ENCODE data around the gene SDK1. TPM values are rescaled to one million over a fixed set of nuclear protein-coding genes. Genes with fewer than 3 reads are reported as not detected.
"Not testable (repeated sequence)": the region's sequence is repeated elsewhere in the genome, so short reads cannot be mapped to it uniquely, and the experiment has no call there.

Gene SDK1
- total RNA-seq, 1 donor from 2014 or later: 1.1 TPM

DNA sequence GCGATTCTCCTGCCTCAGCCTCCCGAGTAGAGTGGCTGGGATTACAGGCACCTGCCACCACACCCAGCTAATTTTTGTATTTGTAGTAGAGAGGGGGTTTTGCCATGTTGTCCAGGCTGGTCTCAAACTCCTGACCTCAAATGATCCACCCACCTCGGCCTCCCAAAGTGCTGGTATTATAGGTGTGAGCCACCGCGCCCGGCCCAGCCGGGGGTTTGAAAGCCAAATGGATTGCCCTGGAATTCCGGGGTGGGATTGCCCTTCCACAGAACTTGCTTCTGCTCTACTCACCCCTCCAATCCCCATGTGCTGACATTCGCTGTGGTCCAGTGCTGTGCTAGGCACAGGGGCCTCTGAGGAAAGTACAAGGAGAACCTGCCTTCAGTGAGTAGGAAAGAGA is 793.1 kb downstream of the SDK1 start:
- not testable (repeated sequence) for DNase-seq (ENCODE audit: low read depth, low spot score)

DNA sequence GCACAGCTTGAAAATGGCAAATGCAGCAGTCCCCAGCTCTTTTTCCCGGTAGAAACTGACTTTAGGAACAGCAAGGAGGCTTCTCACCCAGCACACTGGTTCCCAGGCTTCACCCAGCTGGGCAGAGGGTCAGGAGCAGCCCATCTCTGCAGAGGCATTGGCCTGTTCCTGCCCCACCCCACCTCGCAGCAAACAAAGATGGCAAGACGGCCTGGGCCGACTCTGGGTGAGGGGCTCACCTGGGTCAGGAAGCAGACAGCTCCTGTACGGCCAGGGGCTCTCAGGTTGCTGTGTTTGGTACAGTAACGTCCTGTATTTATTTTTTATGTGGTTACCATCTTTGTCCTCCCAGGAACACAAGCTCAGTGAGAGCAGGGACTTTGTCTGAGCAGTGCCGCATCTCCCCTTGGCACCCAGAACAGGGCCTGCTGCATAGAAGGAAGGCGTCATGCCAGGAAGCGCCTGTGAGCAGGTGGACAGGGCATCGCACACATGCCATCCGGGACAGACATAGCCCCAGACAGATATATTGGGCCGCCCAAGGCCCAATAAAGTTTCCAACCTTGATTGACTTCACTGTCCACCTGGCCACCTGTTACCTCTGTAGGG is 796.1 kb downstream of the SDK1 start:
- no peak for DNase-seq (ENCODE audit: low read depth, low spot score)

DNA sequence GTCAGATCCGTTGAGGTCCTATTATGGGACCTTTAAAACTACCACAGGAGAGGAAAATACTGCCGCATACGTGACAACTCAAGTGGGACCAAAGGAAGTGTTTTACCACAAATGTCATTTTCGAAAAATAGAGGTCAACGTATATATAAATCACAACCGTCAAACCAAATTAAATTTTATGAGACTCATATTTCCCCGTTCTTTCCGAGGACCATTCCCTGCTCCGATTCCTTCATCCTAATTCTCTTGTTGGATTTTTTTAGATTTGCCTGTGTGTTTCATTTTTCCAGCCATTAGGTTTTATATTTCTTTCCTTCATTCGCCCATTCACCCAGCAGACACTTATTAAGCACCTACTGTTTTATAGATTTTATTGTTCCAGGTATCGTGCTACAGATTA is 797.1 kb downstream of the SDK1 start:
- no peak for DNase-seq (ENCODE audit: low read depth, low spot score)

DNA sequence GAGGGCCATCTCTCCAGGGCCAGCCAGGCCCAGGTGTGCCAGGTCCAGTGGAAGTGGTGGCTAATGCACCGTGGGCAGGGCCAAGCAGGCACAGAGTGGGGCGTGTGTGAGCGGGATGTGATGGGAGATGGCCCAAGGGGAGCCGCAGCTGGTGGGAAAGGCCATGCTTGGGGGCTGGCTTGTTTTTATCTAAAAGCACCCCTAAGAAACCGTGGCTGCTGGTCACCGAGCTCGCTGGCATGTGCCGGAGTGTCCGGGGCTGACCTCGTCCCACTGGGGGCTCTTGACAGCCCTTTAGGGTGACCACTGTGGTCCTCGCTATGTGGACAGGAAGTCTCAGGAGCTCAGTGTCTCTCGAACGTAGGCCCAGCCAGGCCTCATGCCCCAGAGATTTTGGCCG is 798.6 kb downstream of the SDK1 start:
- DNase-seq (ENCODE audit: low read depth, low spot score): no peak

DNA sequence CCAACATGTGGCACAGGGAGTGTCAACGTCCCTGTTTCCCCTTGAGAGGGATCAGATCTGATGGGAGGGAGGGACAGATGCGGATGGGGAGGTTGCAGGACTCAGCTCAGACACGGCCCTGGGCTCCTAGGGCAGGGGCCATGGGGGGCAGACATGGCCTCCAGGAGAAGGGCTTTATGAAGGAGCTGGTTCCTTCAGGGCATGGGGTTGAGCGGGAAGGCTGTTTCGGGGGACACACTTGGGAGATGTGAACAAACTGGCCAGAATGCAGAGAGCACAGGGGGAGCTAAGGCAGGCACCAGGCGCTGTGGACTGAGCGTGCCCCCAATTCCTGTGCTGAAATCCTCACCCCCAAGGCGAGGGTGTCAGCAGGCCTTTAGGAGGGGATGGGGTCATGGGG is 799.1 kb downstream of the SDK1 start:
- DNase-seq (ENCODE audit: low read depth, low spot score): no peak

DNA sequence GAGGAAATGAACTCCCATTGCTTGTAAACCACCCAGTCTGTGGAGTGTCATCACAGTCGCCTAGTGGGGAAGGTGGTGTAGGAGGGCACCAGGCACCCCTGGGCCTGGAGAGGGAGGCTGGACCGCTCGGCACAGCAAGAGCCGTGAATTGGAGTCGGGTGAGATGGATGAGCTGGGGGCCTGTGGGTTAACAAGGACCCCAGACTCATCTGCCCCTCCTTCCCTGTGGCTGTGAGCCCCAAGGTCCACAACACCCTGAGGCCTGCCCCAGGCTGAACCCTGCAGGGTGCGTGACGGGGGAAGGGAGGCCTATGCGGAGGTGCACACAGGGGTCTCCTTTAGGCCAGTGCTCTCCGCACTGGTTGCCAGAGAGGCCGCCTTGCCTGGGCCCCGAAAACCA is 799.6 kb downstream of the SDK1 start:
- no peak for DNase-seq (ENCODE audit: low read depth, low spot score)

DNA sequence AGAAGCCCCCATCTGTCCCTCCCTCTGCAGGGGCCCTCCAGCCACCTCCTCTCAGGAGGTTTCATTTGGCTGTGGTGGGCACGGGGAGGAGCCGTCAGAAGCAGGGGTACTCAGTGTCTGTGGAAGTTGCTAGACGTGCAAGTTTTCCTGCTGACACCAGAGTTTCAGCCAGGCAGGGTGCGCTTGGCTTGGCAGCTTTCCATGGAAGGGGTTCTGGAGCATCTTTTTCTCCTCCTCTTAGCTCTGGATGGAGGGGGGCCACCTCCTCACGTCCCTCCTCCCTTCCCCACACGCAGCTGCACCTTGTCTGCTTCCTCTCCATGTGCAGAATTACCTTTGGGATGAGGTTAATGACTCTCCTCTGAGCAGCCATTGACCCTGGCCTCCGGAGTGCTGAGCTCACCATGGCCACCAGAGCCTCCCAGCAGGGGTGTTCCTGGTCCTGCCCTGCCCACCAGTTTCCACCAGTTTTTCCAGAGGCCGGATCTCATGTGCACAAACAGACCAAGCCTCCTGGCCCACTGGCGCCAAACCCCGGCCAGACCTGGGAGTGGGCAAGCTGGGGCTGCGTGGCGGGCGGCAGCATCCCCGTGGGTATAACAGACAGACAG is 801.3 kb downstream of the SDK1 start:
- no peak for DNase-seq (ENCODE audit: low read depth, low spot score)

DNA sequence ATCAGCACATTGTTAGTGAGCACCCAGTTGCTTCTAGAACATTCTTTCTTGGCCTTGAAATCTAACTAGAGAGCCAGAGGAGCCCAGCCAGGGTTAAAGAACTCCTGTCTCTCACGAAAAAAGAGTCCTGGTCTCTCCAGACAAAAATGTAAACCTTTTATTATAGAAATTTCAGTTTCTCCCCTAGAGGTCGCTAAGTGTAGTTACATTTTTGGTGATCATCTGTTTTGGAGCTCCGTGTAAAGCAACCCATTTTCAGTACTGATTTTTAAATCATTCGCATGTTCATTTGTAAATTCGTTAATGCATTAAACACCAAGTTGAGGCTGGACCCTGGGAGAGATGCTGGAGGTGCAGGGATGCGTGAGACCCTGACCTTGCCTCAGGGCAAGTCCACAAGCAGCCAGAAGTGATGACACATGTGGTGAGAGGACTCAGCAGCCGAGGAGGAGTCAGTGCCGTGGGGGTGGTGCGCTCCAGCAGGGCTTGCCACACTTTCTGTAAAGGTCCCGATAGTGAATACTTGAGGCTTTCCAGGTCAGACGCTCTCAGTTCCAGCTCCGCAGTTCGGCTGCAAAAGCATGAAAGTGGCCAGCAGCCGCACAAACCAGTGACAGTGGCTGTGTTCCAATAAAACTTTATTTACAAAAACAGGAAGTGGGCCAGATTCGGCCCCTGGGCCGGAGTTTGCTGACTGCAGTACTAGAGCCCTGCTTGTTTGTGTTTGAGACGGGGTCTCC is 802.5 kb downstream of the SDK1 start:
- DNase-seq (ENCODE audit: low read depth, low spot score): no peak

DNA sequence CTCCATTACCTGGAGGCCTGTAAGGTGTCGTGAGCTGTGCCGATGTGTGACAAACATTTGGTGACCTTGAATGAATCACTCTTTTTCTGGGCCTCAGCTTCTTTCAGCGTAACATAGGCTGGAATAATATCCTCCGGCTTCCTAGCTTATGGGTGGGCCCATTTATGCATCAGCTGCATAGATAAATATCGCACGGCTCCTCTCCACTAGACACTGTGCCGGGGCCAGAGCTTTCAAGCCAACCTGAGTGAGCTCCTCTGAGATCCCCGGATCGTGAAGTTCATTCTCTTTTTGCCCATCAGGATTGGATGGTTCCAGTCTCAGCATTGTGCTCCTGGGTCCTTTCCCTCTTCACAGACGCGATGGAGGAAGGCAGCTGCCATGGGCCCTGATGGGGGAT is 806.8 kb downstream of the SDK1 start:
- DNase-seq (ENCODE audit: low read depth, low spot score): no peak

DNA sequence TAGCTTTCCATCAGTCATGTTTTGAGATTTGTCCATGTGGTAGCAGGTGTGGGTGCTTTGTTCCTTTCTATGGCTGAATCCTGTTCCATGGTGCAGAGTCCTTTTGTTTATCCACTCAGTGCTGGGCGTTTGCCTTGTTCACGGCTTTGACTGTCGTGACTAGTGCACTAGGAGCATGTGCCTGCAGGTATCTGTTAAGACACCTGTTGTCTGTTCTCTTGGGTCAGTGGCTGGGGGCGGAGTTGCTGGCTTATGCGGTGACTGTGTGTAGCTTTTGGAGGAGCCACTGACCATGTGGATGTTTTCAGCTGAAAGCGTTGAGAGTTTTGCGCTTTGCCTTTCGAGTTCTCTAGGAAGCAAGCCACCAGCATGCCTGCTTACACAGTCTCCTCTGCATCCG is 807.9 kb downstream of the SDK1 start:
- no peak for DNase-seq (ENCODE audit: low read depth, low spot score)

DNA sequence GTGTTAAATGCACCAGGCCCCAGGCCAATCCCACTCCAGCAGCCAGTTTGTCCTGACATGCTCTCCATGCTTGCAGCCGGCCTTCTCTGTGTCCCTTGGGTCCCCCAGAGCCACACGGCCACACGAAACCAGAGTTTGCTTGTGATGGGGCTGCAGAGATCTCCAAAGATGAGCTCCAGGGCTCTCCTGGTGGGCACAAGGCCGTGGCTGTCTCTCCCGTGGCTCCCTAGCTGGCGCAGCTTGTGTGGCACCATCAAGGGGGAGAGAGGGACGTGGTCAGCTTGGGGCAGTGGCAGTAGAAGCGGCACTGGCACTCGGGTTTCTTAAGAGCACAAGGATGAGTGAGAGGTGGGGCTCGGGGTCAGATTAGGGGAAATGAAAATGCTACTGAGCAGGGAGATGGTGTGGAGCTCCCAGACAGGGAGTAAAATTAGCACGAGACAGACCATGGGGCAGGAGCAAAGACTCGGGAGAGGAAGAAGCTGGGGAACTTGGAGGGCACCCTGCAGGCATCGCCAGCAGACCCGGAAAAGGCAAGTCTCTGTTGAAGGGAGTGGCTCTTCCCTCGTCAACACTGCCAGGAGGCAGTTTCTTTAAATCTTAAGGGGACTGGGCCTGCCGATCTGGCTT is 808.5 kb downstream of the SDK1 start:
- no peak for DNase-seq (ENCODE audit: low read depth, low spot score)

DNA sequence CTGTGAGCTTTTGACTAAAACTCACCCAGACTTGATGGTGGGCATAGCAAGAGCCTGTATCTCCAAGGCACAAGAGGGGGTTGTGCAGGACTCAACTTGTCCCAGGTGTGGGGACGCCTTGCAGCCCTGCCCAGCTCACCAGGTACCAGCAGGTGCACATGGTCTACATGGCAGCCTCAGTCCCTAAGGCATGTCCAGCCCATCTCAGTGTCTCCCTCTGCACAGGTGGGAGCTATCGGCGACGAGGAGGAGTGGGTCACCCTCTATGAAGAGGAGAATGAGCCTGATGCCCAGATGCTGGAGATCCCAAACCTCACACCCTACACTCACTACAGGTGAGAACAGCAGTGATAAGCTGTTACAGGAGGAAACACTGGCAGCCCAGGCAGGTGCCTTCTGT is 809.4 kb downstream of the SDK1 start:
- DNase-seq (ENCODE audit: low read depth, low spot score): no peak

DNA sequence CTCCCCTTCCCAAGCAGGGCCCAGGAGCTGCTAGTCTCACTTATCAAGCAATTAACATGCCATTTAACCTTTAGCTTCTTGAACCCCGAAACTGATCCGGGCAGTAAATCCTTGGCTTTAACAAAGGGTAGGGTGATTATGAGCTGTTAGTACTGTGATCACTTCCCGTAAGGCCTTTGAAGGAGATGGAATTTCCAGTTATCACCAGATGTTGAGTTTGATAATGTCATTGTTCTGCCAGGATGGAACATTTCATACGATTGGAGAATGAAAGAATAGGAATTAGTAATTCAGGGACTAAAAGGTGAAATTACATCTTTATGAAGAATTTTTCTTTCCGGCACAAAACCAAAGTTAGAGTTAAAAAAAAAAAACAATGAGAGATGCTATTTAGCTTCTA is 810.1 kb downstream of the SDK1 start:
- DNase-seq (ENCODE audit: low read depth, low spot score): peak; percentile 13

DNA sequence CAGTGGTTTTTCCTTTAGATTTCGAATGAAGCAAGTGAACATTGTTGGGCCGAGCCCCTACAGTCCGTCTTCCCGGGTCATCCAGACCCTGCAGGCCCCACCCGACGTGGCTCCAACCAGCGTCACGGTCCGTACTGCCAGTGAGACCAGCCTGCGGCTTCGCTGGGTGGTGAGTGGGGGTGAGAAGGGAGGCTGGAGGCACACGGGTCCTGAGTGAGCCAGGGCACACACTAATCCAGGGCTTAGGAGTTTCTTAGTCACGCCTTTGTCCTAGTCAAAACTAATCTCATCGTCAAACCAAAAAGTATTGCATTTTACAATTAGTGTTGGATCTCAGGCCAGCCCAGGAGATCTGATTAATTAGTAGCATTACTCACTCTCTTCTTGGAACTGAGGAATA is 812.2 kb downstream of the SDK1 start:
- no peak for DNase-seq (ENCODE audit: low read depth, low spot score)

DNA sequence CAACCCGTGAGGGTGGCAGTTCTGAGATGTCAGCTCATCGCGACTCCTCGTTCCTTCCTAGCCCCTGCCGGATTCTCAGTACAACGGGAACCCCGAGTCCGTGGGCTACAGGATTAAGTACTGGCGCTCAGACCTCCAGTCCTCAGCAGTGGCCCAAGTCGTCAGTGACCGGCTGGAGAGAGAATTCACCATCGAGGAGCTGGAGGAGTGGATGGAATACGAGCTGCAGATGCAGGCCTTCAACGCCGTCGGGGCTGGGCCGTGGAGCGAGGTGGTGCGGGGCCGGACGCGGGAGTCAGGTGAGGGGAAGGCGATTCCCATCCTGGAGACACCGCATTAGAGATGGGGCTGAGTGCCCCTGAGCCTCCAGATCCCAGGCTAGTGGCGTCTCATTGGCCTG is 812.9 kb downstream of the SDK1 start:
- DNase-seq (ENCODE audit: low read depth, low spot score): no peak

DNA sequence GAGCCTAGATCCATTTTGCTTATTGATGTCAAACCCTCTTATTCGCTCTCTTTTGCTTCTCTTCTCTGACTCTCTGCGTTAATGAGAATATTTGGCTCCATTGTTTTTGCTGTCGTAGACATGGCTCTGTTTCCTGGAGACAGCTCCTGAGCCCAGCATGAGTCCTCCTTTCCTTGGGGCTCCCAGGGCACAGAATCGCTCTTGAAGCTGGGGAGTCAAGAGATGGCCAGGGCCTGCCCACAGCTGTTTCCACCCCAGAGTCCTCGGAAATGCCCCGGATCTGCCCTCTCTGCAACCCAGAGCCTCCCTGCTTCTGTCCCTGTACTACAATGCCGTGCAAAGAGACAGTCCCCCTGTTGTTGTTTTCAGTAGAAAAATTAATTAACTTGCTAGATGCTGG is 814.4 kb downstream of the SDK1 start:
- DNase-seq (ENCODE audit: low read depth, low spot score): no peak

DNA sequence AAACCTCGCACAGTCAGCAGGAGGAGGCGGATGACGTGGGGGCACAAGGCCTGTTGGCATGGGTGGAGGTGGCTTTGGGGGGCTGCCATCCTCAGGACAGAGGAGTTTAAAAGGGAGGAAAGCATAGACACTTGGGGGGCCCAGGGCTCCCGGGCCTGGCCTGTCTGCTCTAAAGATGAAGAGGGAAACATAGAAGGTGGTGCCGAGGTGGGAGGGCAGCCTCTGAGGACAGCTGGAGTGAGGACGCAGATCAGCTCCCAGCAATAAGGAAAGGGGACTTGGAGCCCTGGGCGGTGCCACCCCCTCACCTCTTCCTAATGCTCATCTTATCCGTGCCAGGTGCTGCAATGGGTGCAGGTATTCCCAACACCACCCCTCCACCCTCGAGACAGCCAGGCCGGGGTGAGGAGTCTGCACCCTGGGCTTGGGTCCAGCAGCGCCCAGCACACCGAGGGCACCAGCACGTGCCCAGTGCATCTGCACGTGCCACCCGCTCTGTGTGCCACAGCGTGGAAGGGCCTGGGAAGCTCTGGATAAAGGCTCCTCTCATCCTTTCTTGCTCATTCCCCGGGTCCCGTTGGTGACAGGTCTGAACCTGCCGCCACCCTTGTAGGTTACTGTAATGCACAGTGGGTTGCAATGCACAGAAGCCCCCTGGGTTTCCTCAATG is 815.0 kb downstream of the SDK1 start:
- DNase-seq (ENCODE audit: low read depth, low spot score): no peak

DNA sequence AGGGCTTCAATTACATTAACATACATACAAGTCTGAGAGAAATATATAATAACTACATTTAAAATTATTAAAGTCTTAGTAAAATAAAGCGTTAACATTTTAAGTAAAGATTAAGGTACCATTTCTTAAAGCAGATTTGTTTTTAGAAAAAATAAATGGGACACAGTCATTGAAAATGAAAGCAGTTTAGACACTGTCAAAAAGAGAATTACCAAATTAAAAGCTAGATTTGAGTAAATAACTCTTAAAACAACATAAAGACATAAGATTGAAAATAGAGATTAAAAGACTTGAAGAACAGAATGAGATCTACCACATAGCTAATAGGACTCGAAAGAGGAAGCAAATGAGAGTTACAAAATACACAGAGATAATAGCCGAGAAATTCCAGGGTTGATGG is 818.8 kb downstream of the SDK1 start:
- DNase-seq (ENCODE audit: low read depth, low spot score): no peak

DNA sequence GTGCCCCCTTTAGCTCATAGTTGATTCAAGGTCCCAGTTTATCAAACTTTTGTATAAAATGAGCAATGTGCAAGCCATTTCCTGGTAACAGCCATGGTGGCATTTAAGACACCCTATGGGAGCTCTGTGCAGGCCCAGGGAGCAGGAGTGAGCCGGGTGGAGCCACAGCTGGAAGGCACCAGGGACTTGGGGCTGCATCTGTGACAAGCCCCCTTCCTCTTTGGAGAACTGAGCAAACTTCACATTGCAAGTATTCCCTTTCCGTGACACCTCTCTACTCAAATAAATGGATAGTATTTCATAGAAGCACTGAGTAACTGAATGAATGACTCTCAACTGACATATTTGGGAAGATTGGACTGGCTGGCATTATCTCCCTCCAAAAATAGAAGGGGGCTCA is 822.3 kb downstream of the SDK1 start:
- DNase-seq (ENCODE audit: low read depth, low spot score): no peak

DNA sequence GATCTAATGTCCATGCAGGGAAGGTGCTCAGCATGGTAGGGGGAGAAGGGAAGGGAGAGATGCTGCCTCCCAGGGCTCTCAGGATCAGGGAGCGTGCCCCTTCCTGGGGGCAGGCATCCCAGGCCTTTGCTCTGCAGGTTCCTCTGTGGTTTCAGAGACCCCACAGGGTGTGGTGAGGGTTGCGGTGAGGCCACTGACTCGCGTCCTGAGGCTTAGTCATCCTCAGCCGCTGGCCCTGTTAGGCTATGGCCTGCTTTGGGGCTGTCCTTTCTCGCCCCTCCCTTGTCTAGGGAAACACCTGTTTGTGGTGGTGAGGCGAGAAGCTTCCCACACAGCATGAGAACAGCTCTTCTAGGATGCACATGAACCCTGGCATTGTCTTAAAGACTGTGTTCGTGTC is 822.8 kb downstream of the SDK1 start:
- no peak for DNase-seq (ENCODE audit: low read depth, low spot score)

DNA sequence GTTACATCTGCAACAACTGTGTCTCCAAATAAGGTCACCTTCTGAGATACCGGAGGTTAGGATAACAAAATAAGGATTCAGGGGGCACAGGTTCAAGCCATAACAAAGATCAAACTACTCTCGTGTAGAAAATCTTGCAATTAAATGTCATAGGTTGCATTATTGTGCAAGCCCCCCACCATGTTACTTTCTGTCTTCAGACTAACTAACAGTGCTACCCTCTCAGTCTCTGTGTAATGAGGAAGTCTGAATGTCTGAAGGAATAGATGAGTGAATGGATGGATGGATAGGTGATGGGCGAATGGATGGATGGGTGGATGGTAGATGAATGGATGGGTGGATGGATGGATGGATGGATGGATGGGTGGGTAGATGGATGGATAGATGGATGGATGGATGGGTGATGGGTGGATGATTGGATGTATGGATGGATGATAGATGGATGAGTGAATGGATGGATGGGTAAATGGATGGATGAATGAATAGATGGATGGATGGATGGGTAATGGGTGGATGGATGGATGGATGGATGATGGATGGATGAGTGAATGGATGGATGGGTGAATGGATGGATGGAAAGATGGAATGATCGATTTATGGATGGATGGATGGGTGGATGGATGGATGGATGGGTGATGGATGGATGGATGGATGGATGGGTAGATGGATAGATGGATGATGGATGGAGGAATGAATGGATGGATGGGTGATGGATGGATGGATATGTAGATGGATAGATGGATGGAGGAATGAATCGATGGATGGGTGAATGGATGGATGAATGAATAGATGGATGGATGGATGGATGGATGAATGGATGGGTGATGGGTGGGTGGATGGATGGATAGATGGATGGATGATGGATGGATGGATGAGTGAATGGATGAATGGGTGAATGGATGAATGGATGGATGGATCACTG is 823.8 kb downstream of the SDK1 start:
- DNase-seq (ENCODE audit: low read depth, low spot score): no peak
